ENCODE measurements around the gene TPPP. TPM values are rescaled to one million over a fixed set of nuclear protein-coding genes. Genes with fewer than 3 reads are reported as not detected.

TPPP gene
- total RNA-seq, 1 experiment from 2014 or later, result not detected

DNA sequence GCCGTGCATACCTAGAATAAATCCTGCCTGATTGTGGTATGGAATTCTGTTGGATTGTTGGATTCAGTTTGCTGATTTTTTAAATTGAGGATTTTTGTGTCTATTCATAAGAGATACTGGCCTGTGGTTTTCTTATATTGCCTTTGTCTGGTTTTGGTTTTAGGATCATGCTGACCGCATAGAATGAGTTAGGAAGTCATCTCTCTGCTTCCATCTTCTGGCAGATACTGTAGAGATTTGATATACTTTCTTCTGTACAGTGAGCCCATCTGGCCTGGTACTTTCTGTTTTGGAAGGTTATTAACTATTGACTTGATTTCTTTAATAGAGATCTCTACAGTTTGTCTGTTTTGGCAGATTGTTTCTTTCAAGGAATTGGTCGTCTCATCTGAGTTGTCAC lies 66.3 kb downstream of the TPPP start:
- DNase-seq (ENCODE audit: low read depth), result no peak

DNA sequence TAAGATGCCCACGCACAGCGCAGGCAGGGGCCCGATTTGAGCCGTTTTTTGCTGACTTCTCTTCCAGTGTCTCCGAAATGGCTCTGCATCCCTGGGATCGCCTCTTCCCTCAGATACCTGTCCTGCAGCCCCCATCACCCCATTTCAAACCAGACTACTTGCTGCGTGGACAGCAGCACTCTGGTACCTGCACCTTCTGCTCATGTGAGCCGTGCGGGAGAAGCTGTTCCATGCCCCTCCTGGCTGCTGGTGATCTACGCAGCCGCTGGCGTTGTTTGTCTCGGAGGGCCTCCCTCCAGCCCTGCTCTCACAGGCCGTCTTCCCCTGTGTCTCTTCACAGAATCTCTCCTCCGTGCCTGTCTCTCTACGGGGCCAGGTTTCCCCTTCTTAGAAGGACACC lies 67.6 kb downstream of the TPPP start:
- no peak for DNase-seq (ENCODE audit: low read depth)

DNA sequence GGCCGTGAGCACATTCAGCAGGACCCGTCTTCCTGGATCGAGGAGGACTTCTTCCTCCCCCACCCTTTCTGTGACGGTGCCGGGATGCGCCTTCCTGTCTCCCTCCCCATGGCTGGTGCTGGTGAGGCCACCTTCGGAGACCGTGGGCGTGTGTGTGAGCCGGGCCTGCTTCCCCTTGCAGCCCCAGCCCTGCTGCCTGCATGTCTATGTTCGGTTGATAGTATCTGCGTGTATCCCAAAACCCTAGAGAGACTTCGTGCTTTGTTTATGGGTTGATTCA lies 68.3 kb downstream of the TPPP start:
- DNase-seq (ENCODE audit: low read depth), result no peak

DNA sequence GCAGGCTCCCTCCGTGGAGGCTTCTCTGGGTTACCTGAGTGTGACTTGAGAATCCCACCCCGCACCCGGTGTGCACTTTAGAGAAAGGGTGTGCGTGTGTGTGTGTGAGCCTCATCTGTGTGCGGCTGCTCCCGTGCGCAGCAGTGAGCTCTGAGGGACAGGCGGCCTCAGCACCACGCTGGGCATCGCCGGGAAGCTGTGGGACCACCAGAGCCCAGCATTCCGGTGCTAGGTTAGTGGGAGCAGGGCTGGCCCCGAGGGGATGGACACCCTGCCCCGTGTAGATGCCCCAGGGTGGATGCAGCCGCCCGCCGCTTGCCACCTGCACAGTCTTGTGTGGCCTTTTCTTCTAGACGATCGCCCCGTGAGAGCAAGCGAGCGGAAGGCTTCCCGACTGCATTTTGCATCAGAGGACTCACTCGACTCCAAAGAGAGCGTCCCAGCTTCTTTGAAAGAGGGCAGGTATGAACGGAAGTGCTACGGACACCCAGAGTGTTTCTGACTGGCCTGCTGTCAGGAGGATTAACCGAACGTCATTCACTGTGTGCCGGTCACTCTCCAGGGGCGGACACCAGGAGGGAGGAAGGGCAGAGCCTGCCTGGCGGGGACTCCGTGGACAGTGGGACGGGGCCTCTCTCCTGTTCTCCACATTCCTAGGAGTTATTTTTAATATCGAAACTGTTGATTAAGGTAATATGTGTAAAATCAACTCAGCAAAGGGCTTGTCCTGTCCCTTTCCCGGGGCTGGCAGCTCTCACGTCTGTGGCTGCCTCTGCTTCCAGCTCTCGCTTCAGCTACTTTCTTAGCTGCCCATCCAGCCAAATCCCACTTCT lies 68.8 kb downstream of the TPPP start:
- DNase-seq (ENCODE audit: low read depth), result no peak

DNA sequence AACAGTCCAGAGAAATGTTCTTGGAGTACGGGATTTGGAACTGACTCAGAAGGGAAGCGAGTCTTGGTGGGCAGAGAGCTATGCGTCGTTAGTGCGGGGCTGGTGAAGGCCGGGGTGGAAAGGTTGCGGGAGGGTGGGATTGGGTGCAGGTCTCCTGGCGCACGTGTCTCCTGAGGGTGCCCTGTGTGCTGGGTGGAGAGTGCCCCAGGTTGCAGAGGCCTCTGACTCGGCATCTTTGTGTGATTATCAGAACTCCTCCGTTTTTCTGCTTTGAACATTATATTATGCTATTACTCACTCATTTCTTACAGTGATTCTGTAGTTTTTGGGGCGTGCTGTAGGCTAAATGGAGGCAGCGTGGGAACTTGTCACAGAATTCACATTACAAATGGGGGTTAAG lies 69.6 kb downstream of the TPPP start:
- DNase-seq (ENCODE audit: low read depth), result no peak

DNA sequence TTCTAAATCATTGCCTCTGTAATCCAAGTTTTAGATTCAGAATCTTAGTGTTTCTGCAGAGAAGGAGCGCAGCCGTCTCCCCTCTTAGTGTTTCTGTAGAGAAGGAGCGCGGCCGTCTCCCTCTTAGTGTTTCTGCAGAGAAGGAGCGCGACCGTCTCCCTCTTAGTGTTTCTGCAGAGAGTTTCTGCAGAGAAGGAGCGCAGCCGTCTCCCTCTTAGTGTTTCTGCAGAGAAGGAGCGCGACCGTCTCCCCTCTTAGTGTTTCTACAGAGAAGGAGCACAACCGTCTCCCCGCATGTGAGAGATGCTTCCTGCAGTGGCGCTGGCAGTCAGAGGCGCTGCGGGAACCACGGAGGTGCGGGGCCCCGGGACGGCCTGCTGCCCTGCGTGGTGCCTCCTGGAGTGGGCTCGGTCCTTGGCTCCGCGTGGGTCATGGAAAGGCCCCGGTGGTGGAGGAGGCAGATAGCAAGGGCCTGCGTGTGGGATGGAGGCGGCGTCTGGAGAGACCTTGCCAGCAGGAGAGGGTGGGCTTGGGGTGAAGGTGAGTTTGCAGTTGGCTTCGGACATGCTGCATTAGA lies 70.1 kb downstream of the TPPP start:
- DNase-seq (ENCODE audit: low read depth), result no peak

DNA sequence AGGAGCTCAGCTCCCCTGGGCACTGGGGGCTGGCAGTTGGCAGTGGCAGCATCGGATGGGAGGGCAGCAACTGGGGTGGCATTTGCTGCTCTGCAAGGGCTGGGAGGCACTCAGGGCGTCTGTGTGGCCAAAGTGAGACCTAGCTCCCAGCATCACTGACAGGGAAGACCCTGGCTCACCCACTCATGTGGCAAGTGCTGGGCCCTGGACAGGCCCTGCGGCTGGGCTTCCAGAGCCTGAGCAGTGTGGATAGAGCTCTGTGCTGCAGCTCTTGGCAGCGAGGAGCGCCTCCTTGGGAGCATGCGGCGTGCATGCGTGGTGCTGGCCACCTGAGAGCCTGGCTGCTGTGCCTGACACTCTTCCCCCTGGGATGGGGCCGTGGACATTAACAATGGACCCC lies 70.8 kb downstream of the TPPP start:
- DNase-seq (ENCODE audit: low read depth), result no peak

DNA sequence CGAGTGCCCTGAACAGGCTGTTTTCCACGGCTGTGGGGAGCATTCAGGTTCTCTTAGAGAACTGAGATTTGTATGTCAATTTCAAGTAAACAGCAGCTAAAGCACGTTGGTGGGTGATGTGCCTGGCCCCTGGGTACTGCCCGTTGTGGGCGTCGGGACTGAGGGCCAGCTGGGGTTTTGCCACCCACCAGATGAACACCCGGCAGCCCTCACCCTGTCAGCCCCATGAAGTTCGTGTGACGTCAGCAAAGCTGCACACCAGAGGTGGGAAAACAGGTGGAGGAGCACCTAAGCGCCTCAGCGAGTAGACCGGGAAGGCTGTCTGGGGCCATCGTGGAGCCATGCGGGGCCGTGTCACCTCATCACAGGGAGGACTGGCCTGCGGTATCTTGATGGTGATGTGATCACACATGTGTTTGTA lies 71.8 kb downstream of the TPPP start:
- DNase-seq (ENCODE audit: low read depth), result no peak

DNA sequence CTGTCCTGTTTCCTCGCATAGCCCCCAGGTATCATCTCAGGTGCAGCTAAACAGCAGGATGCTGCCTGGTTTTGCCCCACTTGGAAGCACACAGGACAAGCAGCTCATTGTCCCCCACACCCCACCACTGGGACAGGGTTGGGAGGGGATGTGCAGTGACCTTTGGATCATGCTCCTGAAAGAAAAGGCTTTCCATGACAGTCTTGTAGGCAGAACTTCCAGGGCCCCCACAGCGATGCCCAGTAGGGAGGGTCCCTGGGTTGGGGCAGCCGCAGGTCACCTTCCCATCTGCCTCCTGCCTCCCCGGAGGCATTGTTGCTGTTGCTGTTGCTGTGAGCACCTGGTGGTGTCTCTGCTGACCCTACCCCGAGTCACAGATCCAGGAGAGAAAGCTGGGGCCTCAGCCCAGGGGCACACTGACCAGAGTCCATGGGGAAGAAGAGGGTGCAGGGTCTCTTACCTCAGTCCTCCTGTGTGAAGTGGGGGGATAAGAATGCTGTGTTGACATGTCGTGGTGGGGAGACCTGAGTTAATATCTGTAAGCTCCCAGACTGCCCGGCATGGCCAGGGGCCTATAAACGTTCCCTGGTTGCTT lies 72.5 kb downstream of the TPPP start:
- no peak for DNase-seq (ENCODE audit: low read depth)

DNA sequence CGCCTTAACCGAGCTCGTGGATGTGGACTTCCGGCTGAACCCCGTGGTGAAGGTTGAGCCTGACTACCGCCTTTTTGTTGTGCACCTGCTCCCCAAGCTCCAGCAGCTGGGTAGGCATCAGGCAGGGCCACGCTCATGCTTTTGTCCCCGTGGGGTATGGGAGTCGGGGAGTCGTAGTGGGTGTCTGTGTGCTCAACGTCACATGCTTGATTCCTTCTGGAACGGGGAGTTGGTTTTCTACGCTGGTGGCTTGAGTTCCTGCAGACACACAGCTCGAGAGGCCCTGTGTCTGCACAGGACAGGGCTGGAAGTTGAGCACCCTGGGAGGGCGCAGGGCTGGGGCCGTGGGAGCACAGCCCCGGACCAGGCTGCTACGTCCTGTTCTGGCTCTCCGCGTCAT lies 73.0 kb downstream of the TPPP start:
- DNase-seq (ENCODE audit: low read depth), result no peak

DNA sequence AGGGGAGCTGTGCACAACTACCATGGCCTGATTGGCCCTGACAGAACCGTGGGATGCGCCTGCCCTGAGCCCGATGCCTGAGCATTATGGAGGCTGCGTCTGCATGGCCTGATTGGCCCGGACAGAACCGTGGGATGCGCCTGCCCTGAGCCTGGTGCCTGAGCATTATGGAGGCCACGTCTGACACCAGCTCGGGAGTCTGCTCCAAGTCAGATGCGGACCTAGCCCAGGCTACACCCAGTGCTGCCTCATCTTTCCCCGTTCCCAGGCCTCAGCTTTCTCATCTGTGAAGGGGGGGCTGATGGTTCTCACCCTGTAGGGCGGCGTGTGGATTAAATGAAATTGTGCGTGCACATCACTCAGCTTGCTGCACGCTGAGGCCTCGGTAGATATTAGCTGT lies 73.7 kb downstream of the TPPP start:
- no peak for DNase-seq (ENCODE audit: low read depth)

DNA sequence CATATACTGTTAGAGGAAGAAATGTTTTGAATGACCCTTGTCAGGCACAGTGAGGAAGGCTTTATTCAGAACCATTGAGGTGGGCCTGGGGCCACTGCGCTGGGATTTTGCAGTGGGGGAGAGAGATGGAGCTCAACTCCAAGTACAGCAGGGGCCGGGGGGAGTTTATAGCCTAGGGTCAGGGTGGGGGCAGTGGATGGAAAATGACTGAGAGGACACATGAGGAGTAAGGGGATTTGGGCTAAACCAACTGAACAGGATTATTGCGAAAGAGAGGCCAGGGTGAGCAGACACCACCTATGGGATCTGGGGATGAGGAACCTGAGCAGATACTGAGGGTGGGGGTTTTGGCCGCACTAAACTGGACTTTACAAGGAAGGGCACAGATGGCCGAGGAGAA lies 74.7 kb downstream of the TPPP start:
- no peak for DNase-seq (ENCODE audit: low read depth)

DNA sequence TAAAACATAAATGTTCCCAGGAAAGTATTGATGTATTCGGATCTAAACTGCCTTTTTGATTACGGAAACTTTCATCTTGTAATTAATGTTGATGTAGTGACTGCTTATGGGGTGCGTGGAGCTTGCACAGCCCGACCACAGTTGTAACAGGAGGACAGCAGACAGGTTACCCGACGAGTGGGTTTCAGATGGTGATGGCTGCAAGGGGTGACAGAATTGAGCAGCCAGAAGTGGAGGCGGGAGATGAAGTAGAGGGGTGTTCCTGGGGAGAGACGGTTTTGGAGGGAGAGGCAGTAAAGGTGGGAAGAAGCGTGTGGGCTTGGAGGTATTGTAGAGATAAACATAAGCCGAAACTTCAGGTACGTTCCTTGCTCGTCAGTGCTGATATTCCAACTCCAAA lies 75.3 kb downstream of the TPPP start:
- DNase-seq (ENCODE audit: low read depth), result no peak

DNA sequence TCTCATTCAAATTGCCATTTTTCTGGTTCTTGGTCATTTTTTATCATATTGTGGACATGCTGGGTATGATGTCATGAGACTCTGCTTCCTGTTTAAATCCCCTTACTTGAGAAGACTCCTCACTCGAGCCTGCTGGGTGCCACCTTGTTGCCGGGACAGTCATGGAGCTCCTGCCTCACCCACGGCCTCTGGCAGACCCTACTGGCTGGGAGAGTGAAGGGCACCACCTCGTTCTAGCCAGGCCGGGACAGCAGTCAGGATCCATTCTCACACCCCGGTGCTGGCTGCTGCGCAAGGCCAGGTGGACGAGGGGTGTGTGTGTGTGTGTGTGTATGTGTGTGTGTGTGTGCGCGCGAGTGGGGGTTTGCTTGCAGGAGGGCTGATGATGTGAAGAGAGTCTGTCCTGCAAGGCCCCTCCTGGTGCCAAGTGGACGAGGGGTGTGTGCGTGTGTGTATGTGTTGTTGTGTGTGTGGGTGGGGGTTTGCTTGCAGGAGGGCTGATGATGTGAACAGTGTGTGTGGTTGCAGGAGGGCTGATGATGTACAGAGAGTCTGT lies 76.6 kb downstream of the TPPP start:
- DNase-seq (ENCODE audit: low read depth), result no peak

DNA sequence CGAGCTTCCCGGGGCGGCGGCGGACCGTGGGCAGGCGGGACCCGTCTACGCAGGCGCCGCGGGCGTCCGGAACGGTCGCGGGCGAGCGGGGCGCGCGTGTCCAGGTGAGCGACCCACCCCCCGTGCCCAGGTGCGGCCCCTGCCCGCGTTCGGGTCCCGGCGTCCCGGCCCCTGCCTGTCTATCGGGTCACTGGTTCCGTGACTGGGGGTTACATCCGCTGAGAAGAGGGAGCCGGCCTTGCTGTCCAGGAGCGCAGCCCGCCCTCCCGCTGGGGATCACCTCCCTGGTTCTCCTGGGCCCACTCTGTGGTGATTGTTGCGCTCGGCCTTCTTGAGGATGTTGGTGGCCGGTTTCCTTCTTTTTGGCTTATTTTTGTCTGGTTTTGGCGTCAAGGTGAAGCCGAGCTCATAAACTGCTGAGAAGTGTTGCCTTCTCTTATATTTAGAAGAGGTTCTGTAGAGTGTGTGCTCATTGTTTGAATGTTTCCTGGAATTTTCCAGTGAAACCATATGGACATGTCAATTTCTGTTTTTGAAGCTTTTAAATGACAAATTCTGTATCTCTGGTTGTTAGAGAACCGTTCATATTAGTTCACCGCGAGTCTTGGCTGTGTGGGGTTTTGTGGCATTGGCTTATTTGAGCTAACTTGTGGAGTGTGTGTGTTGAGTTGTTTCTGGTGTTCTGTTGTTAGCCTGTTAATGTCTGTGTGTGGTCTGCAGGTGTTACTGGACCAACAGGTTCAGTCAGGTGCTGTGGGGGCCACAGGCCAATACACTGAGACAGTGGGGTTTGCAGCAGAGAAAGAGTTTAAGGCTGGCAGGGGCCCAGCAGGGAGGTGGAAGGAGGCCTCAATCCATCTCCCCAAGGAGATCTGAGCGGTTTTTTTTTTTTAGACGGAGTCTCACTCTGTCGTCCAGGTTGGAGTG lies 80.4 kb downstream of the TPPP start:
- DNase-seq (ENCODE audit: low read depth), result peak; percentile 8

DNA sequence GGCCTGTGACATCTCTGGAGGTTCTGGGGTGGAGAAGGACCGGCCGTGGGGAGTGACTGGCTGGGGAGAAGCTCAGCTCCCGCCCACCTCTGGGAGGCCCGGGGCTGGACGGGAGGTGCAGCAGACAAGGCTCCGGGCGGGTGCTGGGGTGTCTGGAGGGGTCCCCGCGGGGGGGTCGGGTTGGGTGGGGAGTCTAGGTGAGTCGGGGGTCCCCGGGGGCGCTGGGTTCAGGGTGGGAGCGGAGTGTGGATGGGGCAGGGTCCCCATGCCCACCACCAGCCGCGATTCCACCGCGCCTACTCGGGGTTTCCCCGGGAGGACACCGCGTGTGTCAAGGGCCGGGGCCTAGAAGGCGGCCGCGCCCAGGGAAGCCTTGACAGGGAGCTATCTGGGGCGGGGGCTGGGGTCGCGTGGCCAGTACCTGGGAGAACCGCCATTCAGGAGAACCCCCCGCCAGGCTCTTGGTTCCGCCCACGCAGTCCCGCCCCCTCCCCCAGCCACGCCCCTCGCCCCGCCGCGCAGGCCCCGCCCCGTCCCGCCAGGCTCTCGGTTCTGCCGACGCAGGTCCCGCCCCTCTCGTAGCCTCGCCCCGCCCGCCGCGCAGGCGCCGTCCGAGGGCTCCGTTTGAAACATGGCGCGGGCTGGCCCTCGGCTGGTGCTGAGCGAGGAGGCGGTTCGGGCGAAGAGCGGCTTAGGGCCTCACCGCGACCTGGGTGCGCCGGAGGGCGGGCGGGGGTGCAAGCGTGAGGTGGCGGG lies 81.2 kb downstream of the TPPP start, which contains the start of gene CEP72:
Gene CEP72 (plus strand): TSS at position 610 of the 756 bp plus-strand sequence. CDS start 22 bp downstream, at position 632.
- peak; percentile 76 for DNase-seq (ENCODE audit: low read depth)

DNA sequence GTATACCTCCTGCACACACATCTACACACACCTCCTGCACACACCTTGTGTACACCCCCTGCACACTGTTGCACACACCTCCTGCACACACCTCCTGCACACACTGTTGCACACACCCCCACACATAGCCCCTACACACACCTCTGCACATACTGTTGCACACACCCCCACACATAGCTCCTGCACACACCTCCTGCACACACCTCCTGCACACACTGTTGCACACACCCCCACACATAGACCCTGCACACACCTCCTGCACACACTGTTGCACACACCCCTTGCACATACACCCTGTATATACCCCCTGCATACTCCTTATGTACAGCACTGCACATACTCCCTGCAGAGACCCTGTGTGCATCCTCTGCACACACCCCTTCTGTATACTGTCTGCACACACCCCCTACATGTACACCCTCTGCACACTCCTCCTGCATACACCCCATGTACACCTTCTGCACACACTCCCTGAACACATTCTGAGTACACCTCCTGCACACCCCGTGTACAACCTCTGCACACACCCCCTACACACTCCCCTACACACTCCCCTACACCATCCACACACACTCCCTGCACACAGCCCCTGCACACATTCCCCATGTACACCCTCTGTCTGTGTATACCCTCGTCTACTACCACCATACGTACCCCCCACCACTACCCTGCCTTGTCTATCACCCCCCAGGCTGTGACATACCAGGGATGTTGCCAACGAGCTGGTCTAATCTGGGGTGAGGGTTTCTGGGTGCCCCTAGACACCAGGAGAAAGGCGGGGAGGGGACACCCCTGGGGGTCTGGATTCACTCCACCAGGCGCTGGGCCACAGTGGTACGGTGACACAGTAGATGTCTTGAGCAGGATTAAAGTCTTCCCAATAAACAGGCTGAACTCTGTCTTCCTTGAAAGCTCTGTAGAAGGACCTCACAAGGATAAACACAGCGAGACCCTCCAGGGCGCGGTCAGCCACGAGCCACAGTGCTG lies 82.1 kb downstream of the TPPP start:
- DNase-seq (ENCODE audit: low read depth), result no peak

DNA sequence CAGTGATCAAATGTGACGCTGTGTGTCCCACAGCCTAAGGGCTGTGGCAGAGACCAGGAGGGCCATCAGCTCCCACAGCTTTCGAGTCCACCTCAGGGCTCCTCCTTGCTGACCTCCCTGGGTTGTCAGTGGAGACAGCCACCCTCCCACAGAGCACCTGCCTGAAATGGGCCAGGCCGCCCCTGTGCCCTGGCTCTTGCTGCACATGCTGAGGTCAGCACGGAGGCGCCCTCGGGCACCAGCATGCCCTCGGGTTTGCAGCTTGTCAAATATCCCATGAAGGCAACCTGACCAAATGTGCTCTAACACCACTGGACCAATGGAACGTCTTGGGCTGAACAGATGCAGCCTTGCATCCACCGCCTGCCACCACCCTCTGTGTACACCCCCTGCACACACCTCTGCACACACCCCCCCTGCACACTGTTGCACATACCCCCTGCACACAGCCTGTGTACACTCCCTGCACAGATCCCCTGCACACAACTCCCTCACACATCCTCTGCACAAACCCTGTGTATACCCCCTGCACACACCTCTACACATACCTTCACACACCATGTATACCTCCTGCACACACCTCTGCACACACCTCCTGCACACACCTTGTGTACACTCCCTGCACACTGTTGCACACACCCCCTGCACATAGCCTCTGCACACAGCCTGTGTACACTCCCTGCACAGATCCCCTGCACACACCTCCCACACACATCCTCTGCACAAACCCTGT lies 83.0 kb downstream of the TPPP start:
- DNase-seq (ENCODE audit: low read depth), result no peak
